ENCODE results near the gene DUSP18. TPM values are rescaled to one million over a fixed set of nuclear protein-coding genes. Genes with fewer than 3 reads are reported as not detected.

DUSP18 gene
- total and polyA plus RNA-seq, 7 experiments from 2014 or later: 7.4 to 18.5 (median 12.2) TPM

DNA sequence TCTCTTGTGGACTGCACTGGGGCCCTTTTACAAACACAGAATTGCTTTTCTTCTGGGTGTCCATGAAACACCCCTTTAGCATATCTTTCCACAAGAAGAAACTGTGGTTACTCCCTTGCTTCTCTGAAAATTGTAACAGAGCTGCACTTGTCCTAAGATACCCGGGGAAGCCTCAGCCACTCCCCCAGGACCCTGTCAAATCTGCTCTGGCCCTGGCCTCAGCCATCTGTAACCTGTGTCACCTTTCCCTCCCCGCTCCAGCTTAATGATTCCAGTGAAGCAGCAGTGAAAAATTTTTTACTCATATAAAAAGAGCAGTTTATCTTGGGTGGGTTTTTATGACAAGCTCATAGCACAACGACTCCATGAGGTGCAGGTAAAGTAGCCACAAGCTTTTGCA, 3.4 kb upstream of the DUSP18 start:
- peaks cover 4 to 6% of the 10 kb centered on the region in 2 donors for H3K4me1 ChIP-seq (ENCODE audit: control insufficient read depth in 2 of 2, insufficient read depth in 2 of 2, low read length in 2 of 2)
- Mint-ChIP-seq H3K27me3 (peaks cover 0 to 9% (median 0%) of the 10 kb centered on the region in 5 donors), H3K27ac (peak overlapping the region in 1 of 9 donors; percentile 77), H3K4me1 (peaks cover 10 to 20% (median 18%) of the 10 kb centered on the region in 7 donors), H3K4me3 (no peak overlapping the region), H3K9me3 (peaks cover 0 to 1% (median 0%) of the 10 kb centered on the region in 11 donors), H3K36me3 (no peaks in the 10 kb centered on the region)
- H3K9me3 ChIP-seq (ENCODE audit: control insufficient read depth in 2 of 3, low read length in 3 of 3): no peaks in the 10 kb centered on the region
- H3K27ac ChIP-seq (ENCODE audit: low read depth, low read length): no peak overlapping the region
- ChIA-PET POLR2A (no interaction called here), CTCF (no interaction called here)
- DNase-seq (no peak), ATAC-seq (no peak)
- intact Hi-C loops (cut with micrococcal nuclease): no loop called here
- H3K27me3 ChIP-seq (ENCODE audit: control insufficient read depth in 2 of 2, insufficient read depth in 2 of 2, low read length in 2 of 2): no peaks in the 10 kb centered on the region
- no peak overlapping the region for H3K4me3 ChIP-seq (ENCODE audit: low read length)
- peaks cover 0 to 3% (median 0%) of the 10 kb centered on the region in 3 experiments for H3K36me3 ChIP-seq (ENCODE audit: control insufficient read depth in 2 of 3, insufficient read depth in 3 of 3, low read length in 3 of 3)

DNA sequence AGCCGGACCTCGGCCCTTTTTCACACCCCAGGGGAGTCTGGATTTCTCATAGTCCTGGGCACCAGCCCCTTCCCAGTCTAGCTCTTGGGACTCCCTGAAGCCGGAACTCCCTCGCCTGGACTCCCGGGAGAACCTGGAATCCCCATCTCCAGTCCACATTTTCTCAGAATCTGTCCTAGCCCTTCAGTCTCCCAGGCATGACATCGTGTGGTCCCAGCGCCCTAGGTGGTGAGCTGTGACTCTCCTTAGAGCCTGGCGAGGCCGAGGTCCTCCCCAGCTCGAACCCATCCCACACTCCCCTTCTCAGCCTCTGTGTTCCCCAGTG, 673 bp upstream of the DUSP18 start:
- Mint-ChIP-seq H3K27me3 (peaks cover 0 to 4% (median 0%) of the 10 kb centered on the region in 5 donors), H3K36me3 (peaks cover 0 to 16% (median 6%) of the 10 kb centered on the region in 5 donors), H3K9me3 (peaks cover 0 to 1% (median 0%) of the 10 kb centered on the region in 11 donors), H3K27ac (peak overlapping the region in 6 of 9 donors; percentile 60 to 97 (median 86)), H3K4me3 (peak overlapping the region; percentile 90 to 98 (median 95)), H3K4me1 (peaks cover 17 to 30% (median 24%) of the 10 kb centered on the region in 7 donors)
- intact Hi-C loops (cut with micrococcal nuclease): no loop called here
- DNase-seq: no peak
- peak overlapping the region; percentile 71 for H3K27ac ChIP-seq (ENCODE audit: low read depth, low read length)
- ChIA-PET CTCF (interaction anchor here (1.6 kb wide), 1 partner anchor 33 kb away, joined by 6 read pairs; the partner anchor contains the start of gene SLC35E4), POLR2A (interaction anchor here (0.6 to 1.6 kb wide), 2 partner anchors 26 to 1806 kb away, joined by 4 to 5 read pairs; partner anchors contain the start of gene OSBP2)
- no peaks in the 10 kb centered on the region for H3K27me3 ChIP-seq (ENCODE audit: control insufficient read depth in 2 of 2, insufficient read depth in 2 of 2, low read length in 2 of 2)
- peaks cover 4 to 6% of the 10 kb centered on the region in 2 donors for H3K4me1 ChIP-seq (ENCODE audit: control insufficient read depth in 2 of 2, insufficient read depth in 2 of 2, low read length in 2 of 2)
- H3K36me3 ChIP-seq (ENCODE audit: control insufficient read depth in 2 of 3, insufficient read depth in 3 of 3, low read length in 3 of 3): peaks cover 0 to 14% (median 0%) of the 10 kb centered on the region in 3 experiments
- H3K9me3 ChIP-seq (ENCODE audit: control insufficient read depth in 2 of 3, low read length in 3 of 3): no peaks in the 10 kb centered on the region
- H3K4me3 ChIP-seq (ENCODE audit: low read length): peak overlapping the region; percentile 98
- ATAC-seq: no peak

DNA sequence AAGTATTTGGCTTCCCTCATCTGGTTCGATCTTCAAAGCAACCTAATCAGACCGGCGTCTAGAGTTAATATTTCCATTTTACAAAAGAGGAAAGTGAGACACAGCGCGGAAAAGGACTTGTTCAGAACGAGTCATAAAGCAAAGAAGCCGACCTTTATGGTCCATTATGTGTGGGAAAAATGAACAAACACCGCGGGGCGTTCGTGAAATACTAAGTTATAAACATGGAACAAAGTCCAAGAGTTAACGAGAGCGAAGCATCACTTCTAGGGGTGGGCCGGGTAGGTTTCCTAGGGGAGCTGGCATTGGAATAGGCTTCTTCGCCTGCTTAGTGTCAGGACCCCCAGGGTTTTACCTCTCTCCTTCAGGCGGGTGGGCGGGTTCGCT, 575 bp downstream of the DUSP18 start:
- CTCF ChIA-PET: interaction anchor here (1.8 kb wide), 1 partner anchor 32 kb away, joined by 5 read pairs; no protein-coding TSS in a partner anchor
- H3K4me1 ChIP-seq (ENCODE audit: control insufficient read depth in 2 of 2, insufficient read depth in 2 of 2, low read length in 2 of 2): peaks cover 4 to 6% of the 10 kb centered on the region in 2 donors
- peak overlapping the region; percentile 71 for H3K27ac ChIP-seq (ENCODE audit: low read depth, low read length)
- DNase-seq: peak in 4 of 9 donors; percentile 5 to 16 (median 10)
- POLR2A ChIA-PET: interaction anchor here (0.7 to 1.7 kb wide), 9 partner anchors 21 to 832 kb away, joined by 3 to 11 read pairs (median 4); partner anchors contain the start of genes OSBP2 and SLC35E4
- H3K27me3 Mint-ChIP-seq: peaks cover 0 to 4% (median 0%) of the 10 kb centered on the region in 5 donors
- H3K4me3 Mint-ChIP-seq: peak overlapping the region; percentile 90 to 98 (median 95)
- ATAC-seq: no peak
- H3K36me3 ChIP-seq (ENCODE audit: control insufficient read depth in 2 of 3, insufficient read depth in 3 of 3, low read length in 3 of 3): peaks cover 0 to 26% (median 0%) of the 10 kb centered on the region in 3 experiments
- H3K27me3 ChIP-seq (ENCODE audit: control insufficient read depth in 2 of 2, insufficient read depth in 2 of 2, low read length in 2 of 2): no peaks in the 10 kb centered on the region
- peaks cover 0 to 1% (median 0%) of the 10 kb centered on the region in 11 donors for H3K9me3 Mint-ChIP-seq
- H3K9me3 ChIP-seq (ENCODE audit: control insufficient read depth in 2 of 3, low read length in 3 of 3): no peaks in the 10 kb centered on the region
- peak overlapping the region; percentile 98 for H3K4me3 ChIP-seq (ENCODE audit: low read length)
- H3K36me3 Mint-ChIP-seq: peaks cover 6 to 28% (median 15%) of the 10 kb centered on the region in 5 donors
- intact Hi-C loops (cut with micrococcal nuclease): loop anchor here (1.0 to 2.0 kb wide), 10 partner anchors 18 to 829 kb away; partner anchors contain the start of genes OSBP2 (in 2 of the 2), SLC35E4 (in 2 of the 2), ASCC2 (in 1 of the 2) and RNF185 (in 1 of the 2)
- peaks cover 17 to 30% (median 24%) of the 10 kb centered on the region in 7 donors for H3K4me1 Mint-ChIP-seq
- H3K27ac Mint-ChIP-seq: peak overlapping the region; percentile 74 to 97 (median 91)

DNA sequence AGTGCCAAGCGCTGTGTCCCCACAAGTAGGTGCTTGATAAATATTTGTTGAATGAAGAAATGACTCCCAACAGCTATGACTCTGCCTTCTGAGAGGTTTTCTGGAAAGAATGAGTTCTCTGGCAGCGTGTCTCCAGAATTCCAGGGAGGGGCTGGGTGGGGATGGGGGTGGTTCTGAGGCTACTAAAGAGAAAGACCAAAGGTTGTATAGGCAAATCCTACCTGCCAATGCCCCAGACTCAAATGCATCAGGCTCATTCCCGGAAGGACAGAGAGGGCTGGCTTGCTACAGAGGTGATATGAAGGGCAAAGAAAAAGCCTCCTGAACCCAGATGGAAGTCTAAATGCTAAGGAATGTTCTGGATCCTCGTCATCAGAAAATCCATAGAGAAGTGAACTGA, 1.9 kb downstream of the DUSP18 start:
- CTCF ChIA-PET: interaction anchor here (1.8 kb wide), 1 partner anchor 31 kb away, joined by 5 read pairs; no protein-coding TSS in a partner anchor
- H3K36me3 Mint-ChIP-seq: peaks cover 6 to 34% (median 20%) of the 10 kb centered on the region in 5 donors
- peak overlapping the region in 9 of 10 donors; percentile 50 to 97 (median 91) for H3K4me3 Mint-ChIP-seq
- Histone ChIP-seq H3K4me1 (ENCODE audit: control insufficient read depth in 2 of 2, insufficient read depth in 2 of 2, low read length in 2 of 2) (peaks cover 4 to 6% of the 10 kb centered on the region in 2 donors), H3K27me3 (ENCODE audit: control insufficient read depth in 2 of 2, insufficient read depth in 2 of 2, low read length in 2 of 2) (no peaks in the 10 kb centered on the region), H3K9me3 (ENCODE audit: control insufficient read depth in 2 of 3, low read length in 3 of 3) (no peaks in the 10 kb centered on the region), H3K27ac (ENCODE audit: low read depth, low read length) (no peak overlapping the region), H3K4me3 (ENCODE audit: low read length) (no peak overlapping the region), H3K36me3 (ENCODE audit: control insufficient read depth in 2 of 3, insufficient read depth in 3 of 3, low read length in 3 of 3) (peaks cover 0 to 31% (median 0%) of the 10 kb centered on the region in 3 experiments)
- H3K9me3 Mint-ChIP-seq: peaks cover 0 to 1% (median 0%) of the 10 kb centered on the region in 11 donors
- POLR2A ChIA-PET: no interaction called here
- H3K4me1 Mint-ChIP-seq: peaks cover 17 to 30% (median 24%) of the 10 kb centered on the region in 7 donors
- intact Hi-C loops (cut with micrococcal nuclease): loop anchor here in 1 of 2 donors (2.0 kb wide), 1 partner anchor 73 kb away; no protein-coding TSS in a partner anchor
- peak overlapping the region in 3 of 9 donors; percentile 56 to 81 (median 63) for H3K27ac Mint-ChIP-seq
- H3K27me3 Mint-ChIP-seq: peaks cover 0 to 4% (median 0%) of the 10 kb centered on the region in 5 donors
- DNase-seq (no peak), ATAC-seq (no peak)

DNA sequence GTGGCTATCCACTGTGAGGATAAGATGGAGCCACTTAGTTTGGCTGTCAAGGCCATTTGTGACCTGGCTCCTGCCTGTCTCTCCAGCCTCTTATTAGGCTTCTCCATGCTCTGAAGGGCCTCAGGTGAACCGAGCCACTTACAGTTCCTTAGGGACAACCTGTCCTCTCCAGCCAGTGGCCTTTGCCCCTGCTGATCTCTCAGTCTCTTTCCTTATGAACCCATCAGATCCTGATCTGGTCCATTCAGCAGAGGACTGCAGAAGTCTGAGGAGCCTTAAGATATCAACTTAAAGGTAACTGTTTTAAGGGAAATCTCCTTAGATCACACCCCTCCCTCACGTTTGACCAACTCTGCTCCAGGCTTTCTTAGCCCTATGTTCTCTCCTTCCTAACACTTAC, 2.4 kb downstream of the DUSP18 start:
- H3K4me1 ChIP-seq (ENCODE audit: control insufficient read depth in 2 of 2, insufficient read depth in 2 of 2, low read length in 2 of 2): peaks cover 4 to 6% of the 10 kb centered on the region in 2 donors
- H3K36me3 Mint-ChIP-seq: peaks cover 6 to 36% (median 23%) of the 10 kb centered on the region in 5 donors
- ChIA-PET POLR2A (no interaction called here), CTCF (no interaction called here)
- peak overlapping the region in 3 of 9 donors; percentile 56 to 74 (median 63) for H3K27ac Mint-ChIP-seq
- DNase-seq (no peak), ATAC-seq (no peak)
- H3K27ac ChIP-seq (ENCODE audit: low read depth, low read length): no peak overlapping the region
- peaks cover 0 to 31% (median 0%) of the 10 kb centered on the region in 3 experiments for H3K36me3 ChIP-seq (ENCODE audit: control insufficient read depth in 2 of 3, insufficient read depth in 3 of 3, low read length in 3 of 3)
- peak overlapping the region in 2 of 10 donors; percentile 24 to 93 for H3K4me3 Mint-ChIP-seq
- no peaks in the 10 kb centered on the region for H3K9me3 ChIP-seq (ENCODE audit: control insufficient read depth in 2 of 3, low read length in 3 of 3)
- H3K27me3 Mint-ChIP-seq: peaks cover 0 to 4% (median 0%) of the 10 kb centered on the region in 5 donors
- H3K9me3 Mint-ChIP-seq: peaks cover 0 to 1% (median 0%) of the 10 kb centered on the region in 11 donors
- intact Hi-C loops (cut with micrococcal nuclease): no loop called here
- H3K4me3 ChIP-seq (ENCODE audit: low read length): no peak overlapping the region
- no peaks in the 10 kb centered on the region for H3K27me3 ChIP-seq (ENCODE audit: control insufficient read depth in 2 of 2, insufficient read depth in 2 of 2, low read length in 2 of 2)
- peaks cover 17 to 32% (median 23%) of the 10 kb centered on the region in 7 donors for H3K4me1 Mint-ChIP-seq

DNA sequence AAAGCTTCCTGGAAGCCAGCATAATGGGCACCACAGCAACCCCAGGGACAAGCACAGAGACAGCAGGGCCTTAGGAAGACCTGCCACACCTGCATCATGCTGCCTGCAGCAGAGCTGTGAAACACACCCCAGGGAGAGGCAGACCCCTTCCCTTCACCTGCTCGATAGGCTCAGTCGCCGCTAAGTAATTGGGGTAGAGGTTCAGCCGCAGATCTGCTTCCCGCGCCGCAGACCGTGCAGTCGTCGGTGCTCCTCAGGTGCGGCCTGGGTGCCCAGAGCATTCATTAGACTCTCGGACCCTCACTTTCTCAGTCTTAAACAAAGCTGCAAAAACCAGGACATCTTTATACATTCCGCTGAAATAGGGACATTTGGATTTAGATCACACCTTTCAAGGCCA, 2.9 kb downstream of the DUSP18 start:
- ATAC-seq (no peak), DNase-seq (no peak)
- Mint-ChIP-seq H3K9me3 (peaks cover 0 to 1% (median 0%) of the 10 kb centered on the region in 11 donors), H3K27me3 (peaks cover 0 to 4% (median 0%) of the 10 kb centered on the region in 5 donors), H3K27ac (peak overlapping the region in 1 of 9 donors; percentile 16), H3K4me1 (peaks cover 17 to 32% (median 23%) of the 10 kb centered on the region in 7 donors), H3K36me3 (peaks cover 6 to 41% (median 28%) of the 10 kb centered on the region in 5 donors), H3K4me3 (peak overlapping the region in 1 of 10 donors; percentile 53)
- Histone ChIP-seq H3K4me1 (ENCODE audit: control insufficient read depth in 2 of 2, insufficient read depth in 2 of 2, low read length in 2 of 2) (peaks cover 4 to 6% of the 10 kb centered on the region in 2 donors), H3K9me3 (ENCODE audit: control insufficient read depth in 2 of 3, low read length in 3 of 3) (no peaks in the 10 kb centered on the region), H3K4me3 (ENCODE audit: low read length) (no peak overlapping the region), H3K27ac (ENCODE audit: low read depth, low read length) (no peak overlapping the region), H3K27me3 (ENCODE audit: control insufficient read depth in 2 of 2, insufficient read depth in 2 of 2, low read length in 2 of 2) (no peaks in the 10 kb centered on the region), H3K36me3 (ENCODE audit: control insufficient read depth in 2 of 3, insufficient read depth in 3 of 3, low read length in 3 of 3) (peaks cover 0 to 31% (median 0%) of the 10 kb centered on the region in 3 experiments)
- intact Hi-C loops (cut with micrococcal nuclease): no loop called here
- ChIA-PET CTCF (no interaction called here), POLR2A (no interaction called here)

Measured in naive thymus-derived CD4-positive, alpha-beta T cell (primary cell).